AG04450 (cell line): ENCODE measurements around the gene LANCL2. TPM values are rescaled to one million over a fixed set of nuclear protein-coding genes. Genes with fewer than 3 reads are reported as not detected.

ENCODE experiments used
- CTCF ChIA-PET: fragments of 300-600, 350-600 bp; formaldehyde crosslinking; extraction: SDS; loops from one replicate; lab custom pipeline; 2022; ENCODE audit warnings: antibody characterized with exemption, inconsistent platforms; lab: Charles Lee
- POLR2A ChIA-PET: fragments of 350-600 bp; formaldehyde crosslinking; extraction: SDS; loops from one replicate; lab custom pipeline; 2021; ENCODE audit warnings: antibody characterized with exemption, inconsistent platforms; lab: Yijun Ruan, JAX
- DNase-seq: peaks from one replicate; pipeline ENCODE4 v3.0.0-alpha.2; 2011; ENCODE audit warnings: low read depth, low spot score
- H3K27ac ChIP-seq: one replicate; pipeline ENCODE4 v1.5.1; 2012; ENCODE audit warnings: low read depth, low read length, control low read depth
- H3K27me3 ChIP-seq: one replicate; pipeline ENCODE4 v1.6.0; 2012; ENCODE audit warnings: low read length; ENCODE audit not compliant: control insufficient read depth, insufficient read depth
- H3K4me3 ChIP-seq: 2 replicates; pipeline ENCODE4 v1.5.1; 2011; ENCODE audit warnings: mild to moderate bottlenecking, low read depth, low read length, control low read depth
- H3K9me3 ChIP-seq: 2 replicates; pipeline ENCODE4 v1.5.1; 2012; ENCODE audit warnings: low read length; ENCODE audit not compliant: control insufficient read depth, insufficient read depth
- polyA plus RNA-seq: library from polyadenylated mRNA; depleted of rRNA; stranded (reverse); fragments of >200 nt; gene quantifications from 2 replicates; pipeline ENCODE4 v1.2.3, GENCODE V29; 2011
- TF ChIP-seq, protein P1 (sequence below): IDR thresholded peaks from 2 replicates; pipeline ENCODE4 v1.5.1; 2011; ENCODE audit warnings: low read depth, low read length, control low read depth, inconsistent platforms

LANCL2 gene
- polyA plus RNA-seq, 1 experiment: 16.9 TPM

DNA sequence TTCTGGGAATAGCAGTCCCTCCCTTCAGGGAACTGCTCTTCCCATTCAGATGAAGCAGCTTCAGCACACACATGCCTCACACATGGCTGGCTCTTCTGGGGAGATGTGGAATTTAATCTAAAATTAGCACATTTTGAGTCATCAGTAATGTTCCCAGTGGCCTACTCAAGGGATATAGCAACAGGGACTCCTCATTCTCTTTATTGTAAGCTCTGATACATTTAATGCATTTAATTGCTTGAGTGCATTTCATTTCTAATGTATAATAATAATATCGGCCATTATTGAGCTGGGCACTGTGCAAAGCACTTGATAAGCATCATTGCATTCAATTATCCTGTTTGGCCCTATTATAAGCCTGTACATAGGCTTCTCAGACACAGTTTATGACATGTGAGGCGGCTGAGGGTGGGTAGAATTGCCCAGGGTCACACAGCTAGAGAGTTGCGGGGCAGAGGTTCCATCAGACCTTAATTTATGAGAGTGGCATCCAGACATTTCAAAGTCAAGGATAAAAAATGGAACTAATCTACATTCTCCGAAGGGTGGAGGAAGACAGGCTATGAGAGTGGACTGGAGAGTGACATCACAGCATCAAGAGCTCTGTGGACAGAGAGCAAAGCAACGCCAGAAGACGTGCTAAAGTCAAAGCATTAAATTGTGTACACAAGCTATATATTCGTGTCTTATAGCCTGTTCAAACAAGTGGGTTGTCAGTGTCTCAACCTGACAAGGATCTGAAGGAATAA, 76.8 kb downstream of the LANCL2 start:
- peak; percentile 47 for DNase-seq
- H3K27me3 ChIP-seq: no peaks in the 10 kb centered on the region
- no peak overlapping the region for H3K27ac ChIP-seq
- no peaks in the 10 kb centered on the region for H3K9me3 ChIP-seq
- CTCF ChIA-PET: interaction anchor here (1.0 kb wide), 1 partner anchor 27 kb away, joined by 4 read pairs; no protein-coding TSS in a partner anchor
- TF ChIP-seq, protein P1, sequence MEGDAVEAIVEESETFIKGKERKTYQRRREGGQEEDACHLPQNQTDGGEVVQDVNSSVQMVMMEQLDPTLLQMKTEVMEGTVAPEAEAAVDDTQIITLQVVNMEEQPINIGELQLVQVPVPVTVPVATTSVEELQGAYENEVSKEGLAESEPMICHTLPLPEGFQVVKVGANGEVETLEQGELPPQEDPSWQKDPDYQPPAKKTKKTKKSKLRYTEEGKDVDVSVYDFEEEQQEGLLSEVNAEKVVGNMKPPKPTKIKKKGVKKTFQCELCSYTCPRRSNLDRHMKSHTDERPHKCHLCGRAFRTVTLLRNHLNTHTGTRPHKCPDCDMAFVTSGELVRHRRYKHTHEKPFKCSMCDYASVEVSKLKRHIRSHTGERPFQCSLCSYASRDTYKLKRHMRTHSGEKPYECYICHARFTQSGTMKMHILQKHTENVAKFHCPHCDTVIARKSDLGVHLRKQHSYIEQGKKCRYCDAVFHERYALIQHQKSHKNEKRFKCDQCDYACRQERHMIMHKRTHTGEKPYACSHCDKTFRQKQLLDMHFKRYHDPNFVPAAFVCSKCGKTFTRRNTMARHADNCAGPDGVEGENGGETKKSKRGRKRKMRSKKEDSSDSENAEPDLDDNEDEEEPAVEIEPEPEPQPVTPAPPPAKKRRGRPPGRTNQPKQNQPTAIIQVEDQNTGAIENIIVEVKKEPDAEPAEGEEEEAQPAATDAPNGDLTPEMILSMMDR: no peak
- POLR2A ChIA-PET: interaction anchor here (0.9 kb wide), 1 partner anchor 32 kb away, joined by 3 read pairs; no protein-coding TSS in a partner anchor
- H3K4me3 ChIP-seq: no peak overlapping the region

DNA sequence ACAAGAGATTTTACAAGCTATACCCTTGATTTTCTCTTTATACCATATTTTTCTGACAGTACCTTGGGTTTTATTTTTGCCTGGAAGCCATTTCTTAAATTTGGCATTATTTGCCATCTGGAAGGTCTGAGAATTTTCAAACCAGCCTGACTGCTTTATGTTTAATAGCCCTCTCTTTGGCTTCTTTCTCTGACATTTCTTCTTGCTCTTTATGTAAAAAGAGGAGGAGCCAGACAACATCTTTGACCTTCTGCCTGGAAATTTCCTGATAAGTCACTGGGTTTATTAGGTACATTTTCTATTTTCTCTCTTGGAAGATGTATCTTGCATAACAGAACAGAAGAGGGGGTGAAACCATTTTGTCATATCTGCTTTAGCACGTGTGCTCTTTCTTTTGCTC, 79.6 kb downstream of the LANCL2 start:
- no peak overlapping the region for H3K4me3 ChIP-seq
- H3K27ac ChIP-seq: no peak overlapping the region
- ChIA-PET CTCF (interaction anchor here (0.6 to 1.1 kb wide), 2 partner anchors 12 to 191 kb away, joined by 4 to 5 read pairs; no protein-coding TSS in a partner anchor), POLR2A (no interaction called here)
- TF ChIP-seq, protein P1: no peak
- DNase-seq: no peak
- no peaks in the 10 kb centered on the region for H3K27me3 ChIP-seq
- H3K9me3 ChIP-seq: no peaks in the 10 kb centered on the region; the same call in 1 of the 2 replicates

DNA sequence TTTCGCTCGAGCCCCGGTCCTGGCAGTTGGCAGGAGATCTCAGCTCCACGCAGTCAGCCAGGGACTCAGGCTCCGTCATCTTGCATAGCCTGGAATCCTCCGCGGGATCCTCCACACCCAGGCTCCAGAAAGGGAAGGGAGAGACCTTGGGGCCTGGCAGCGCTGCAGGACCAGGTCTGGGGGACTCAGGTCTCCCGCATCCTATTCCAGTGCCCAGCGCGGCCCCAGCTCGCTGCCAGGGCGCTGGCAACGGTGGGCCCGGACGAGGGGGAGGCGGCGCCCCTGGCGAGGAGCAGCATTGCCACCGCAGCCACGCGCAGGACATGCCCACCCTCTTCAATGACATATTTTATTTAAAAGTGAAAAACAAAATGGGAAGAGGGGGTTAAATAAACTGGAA, 83.4 kb downstream of the LANCL2 start:
- no peaks in the 10 kb centered on the region for H3K27me3 ChIP-seq
- POLR2A ChIA-PET: no interaction called here
- CTCF ChIA-PET: no interaction called here
- no peak overlapping the region for H3K27ac ChIP-seq
- TF ChIP-seq, protein P1: no peak
- H3K9me3 ChIP-seq: no peaks in the 10 kb centered on the region; the same call in 1 of the 2 replicates
- H3K4me3 ChIP-seq: no peak overlapping the region
- no peak for DNase-seq

DNA sequence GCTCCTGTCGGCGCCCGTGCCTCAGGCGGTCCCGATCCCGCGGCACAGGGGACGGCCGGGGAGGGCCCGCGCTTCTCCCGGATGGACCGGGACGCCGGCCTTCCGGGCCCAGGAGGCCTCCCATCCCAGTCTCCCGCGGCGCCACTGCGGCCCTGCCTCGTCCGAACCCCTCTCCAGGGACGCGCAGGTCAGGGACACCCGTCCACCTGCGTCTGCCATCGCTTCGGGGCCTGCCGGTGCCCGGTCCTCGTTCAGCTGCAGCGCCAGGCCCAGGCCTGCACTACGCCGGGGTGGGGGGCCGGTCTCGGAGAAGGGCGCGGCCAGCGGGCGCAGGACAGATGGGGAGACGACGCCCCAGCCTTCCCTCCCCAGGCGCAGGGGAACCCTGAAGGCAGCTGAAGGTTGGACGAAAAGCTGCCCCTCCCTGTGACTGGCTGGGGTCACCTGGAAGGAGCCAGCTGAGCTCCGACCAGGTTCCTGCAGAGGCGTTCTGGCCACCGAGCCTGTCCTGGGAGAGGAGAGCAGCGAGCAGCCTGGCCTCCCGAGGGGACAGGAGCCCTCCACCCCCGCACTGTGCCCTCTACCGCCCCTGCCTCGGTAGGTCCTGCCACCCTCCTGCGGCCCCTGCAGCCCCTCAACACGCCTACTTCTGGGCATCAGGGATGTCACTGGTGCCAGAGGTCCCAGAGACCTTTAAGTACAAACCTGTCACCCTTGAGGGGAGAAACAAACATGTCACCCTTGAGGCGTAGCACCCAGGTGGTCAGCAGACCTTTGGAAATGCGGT, 84.3 kb downstream of the LANCL2 start:
- POLR2A ChIA-PET: no interaction called here
- Histone ChIP-seq H3K4me3 (no peak overlapping the region), H3K9me3 (no peaks in the 10 kb centered on the region; the same call in 1 of the 2 replicates), H3K27ac (no peak overlapping the region), H3K27me3 (no peaks in the 10 kb centered on the region)
- CTCF ChIA-PET: no interaction called here
- TF ChIP-seq, protein P1: no peak
- DNase-seq: no peak
